GM23248 (cell line): ENCODE data around the gene KAT2B.

ENCODE experiments used
- EZH2 ChIP-seq: fragments of 200-600 bp; sonication (generic); IDR thresholded peaks from 2 replicates; pipeline ENCODE4 v1.6.1; 2018; ENCODE audit warnings: antibody characterized with exemption, mild to moderate bottlenecking; ENCODE audit not compliant: insufficient read depth, poor library complexity, severe bottlenecking
- EZH2phosphoT487 ChIP-seq: fragments of 200-600 bp; sonication (generic); IDR thresholded peaks from 2 replicates; pipeline ENCODE4 v1.6.1; 2018; ENCODE audit warnings: antibody characterized with exemption, moderate library complexity, mild to moderate bottlenecking, low read depth; ENCODE audit not compliant: insufficient read depth

DNA sequence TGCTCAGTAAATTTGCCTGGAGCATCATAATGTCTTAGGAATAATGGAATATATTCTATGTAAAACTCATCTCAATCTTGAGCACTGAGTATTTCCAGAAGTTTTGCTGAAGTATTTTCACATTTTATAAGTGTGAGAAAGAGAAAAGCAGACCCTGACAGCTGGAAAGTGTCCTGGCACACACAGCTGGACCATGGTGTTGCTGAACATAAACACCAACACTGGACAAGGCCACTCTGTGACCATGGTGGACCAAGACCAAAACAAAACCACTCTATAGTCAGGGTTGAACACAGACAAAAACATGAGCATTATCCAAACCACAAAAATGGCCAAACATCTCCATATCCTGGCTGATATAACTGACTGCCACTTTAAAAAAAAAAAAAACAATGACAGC lies 160.9 kb downstream of the KAT2B start:
- TF ChIP-seq EZH2phosphoT487, result no peak
- TF ChIP-seq EZH2, result no peak
